Measurements from ENCODE around the gene WBP2. TPM values are rescaled to one million over a fixed set of nuclear protein-coding genes. Genes with fewer than 3 reads are reported as not detected.

The WBP2 gene
- polyA plus RNA-seq (17.0 to 41.4 TPM (median 23.3 TPM) in 3 replicates), polyA minus RNA-seq (16.5 to 43.8 TPM (median 26.9 TPM) in 3 replicates)
- polyA plus RNA-seq (2011; ENCODE audit: low read depth): 96.6 TPM
- 21.2 and 27.5 TPM in 2 replicates for polyA plus RNA-seq (2011; cell fraction: cytosol; rRNA removed)
- polyA plus RNA-seq (2011; cell fraction: nucleus; rRNA removed): 26.9 and 37.0 TPM in 2 replicates
- 66.2 and 117 TPM in 2 replicates for polyA plus RNA-seq (2012; ENCODE audit: low replicate concordance)
- polyA minus RNA-seq (2011; cell fraction: cytosol; rRNA and poly(A)+ RNA removed): 35.9 TPM
- polyA minus RNA-seq (2011; cell fraction: nucleus; rRNA and poly(A)+ RNA removed): 15.3 and 24.4 TPM in 2 replicates

DNA sequence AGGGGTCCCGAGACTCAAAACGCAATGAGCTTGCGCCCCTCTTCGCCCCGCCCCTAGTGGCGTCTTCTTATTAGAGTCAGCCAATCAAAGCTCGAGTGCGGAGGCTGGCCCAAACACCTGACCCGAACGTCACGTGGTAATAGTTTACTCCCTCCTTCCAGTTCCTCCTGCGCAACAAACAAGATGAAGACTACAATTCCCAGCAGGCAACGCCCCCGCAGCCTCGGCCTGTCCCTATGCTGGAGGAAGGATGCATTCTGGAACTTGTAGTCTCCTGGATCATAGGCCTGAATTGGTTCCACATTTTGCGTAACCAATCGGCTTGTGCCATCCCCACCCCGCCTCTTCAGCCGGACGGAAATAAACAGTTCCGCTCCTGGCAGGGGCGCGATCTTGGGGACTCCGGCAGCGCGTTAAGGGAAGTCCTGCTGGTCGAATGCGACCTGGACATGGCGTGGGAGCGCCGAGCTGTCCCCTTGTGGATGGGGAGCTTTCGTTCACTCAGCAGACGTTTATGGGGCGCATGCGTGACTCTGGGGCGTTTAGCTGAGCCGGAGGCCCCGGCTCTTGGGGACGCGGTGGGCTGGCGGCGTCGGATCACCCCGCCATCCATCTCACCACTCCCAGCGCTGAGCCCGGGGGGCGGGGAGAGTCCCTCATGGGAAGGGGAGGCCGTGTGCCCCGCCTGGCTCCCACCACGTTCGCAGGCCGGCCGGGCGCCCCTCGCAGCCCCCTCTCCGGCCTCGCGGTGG lies at the start of gene WBP2:
TSS of gene WBP2 (minus strand) at position 26 of the 752 bp plus-strand sequence. CDS start 38 bp downstream, outside the sequence.
- H3K9ac ChIP-seq (ENCODE audit: control insufficient read depth, extremely low read depth, insufficient read depth, low read length): peak within 1 kb of the TSS; percentile 90
- peak; percentile 86 for FAIRE-seq
- TF ChIP-seq, protein P1, sequence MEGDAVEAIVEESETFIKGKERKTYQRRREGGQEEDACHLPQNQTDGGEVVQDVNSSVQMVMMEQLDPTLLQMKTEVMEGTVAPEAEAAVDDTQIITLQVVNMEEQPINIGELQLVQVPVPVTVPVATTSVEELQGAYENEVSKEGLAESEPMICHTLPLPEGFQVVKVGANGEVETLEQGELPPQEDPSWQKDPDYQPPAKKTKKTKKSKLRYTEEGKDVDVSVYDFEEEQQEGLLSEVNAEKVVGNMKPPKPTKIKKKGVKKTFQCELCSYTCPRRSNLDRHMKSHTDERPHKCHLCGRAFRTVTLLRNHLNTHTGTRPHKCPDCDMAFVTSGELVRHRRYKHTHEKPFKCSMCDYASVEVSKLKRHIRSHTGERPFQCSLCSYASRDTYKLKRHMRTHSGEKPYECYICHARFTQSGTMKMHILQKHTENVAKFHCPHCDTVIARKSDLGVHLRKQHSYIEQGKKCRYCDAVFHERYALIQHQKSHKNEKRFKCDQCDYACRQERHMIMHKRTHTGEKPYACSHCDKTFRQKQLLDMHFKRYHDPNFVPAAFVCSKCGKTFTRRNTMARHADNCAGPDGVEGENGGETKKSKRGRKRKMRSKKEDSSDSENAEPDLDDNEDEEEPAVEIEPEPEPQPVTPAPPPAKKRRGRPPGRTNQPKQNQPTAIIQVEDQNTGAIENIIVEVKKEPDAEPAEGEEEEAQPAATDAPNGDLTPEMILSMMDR (optimal IDR thresholded peaks at IDR 0.05 in 1 of 3, IDR thresholded peaks at IDR 0.05 in 1 of 3, conservative IDR thresholded peaks at IDR 0.05 in 1 of 3; ENCODE audit: extremely low read depth in 1 of 3, insufficient read depth in 2 of 3, low read length in 3 of 3): peak in 1 of 3 experiments; percentile 53
- no peak for TF ChIP-seq EZH2 (IDR thresholded peaks at IDR 0.05; ENCODE audit: low read length)
- peak within 1 kb of the TSS; percentile 77 to 95 (median 93) for H3K4me3 ChIP-seq (ENCODE audit: control insufficient read depth in 2 of 3, extremely low read depth in 1 of 3, insufficient read depth in 2 of 3, low read depth in 1 of 3, low read length in 3 of 3)
- H3K4me1 ChIP-seq (ENCODE audit: control insufficient read depth, extremely low read depth, insufficient read depth, low read length): peaks cover 22% of the 10 kb centered on the region
- H3K79me2 ChIP-seq (ENCODE audit: control insufficient read depth, insufficient read depth, low read length): peaks cover 15% of the 10 kb centered on the region
- peaks cover 9% of the 10 kb centered on the region in 2 experiments for H3K36me3 ChIP-seq (ENCODE audit: control insufficient read depth in 2 of 2, extremely low read depth in 1 of 2, insufficient read depth in 2 of 2, low read length in 2 of 2)
- no peaks in the 10 kb centered on the region for H3K9me3 ChIP-seq (ENCODE audit: control insufficient read depth, low read depth, low read length)
- H3K27me3 ChIP-seq (ENCODE audit: control insufficient read depth, extremely low read depth, insufficient read depth, low read length): no peaks in the 10 kb centered on the region
- peak within 1 kb of the TSS; percentile 88 for H3K27ac ChIP-seq (ENCODE audit: control insufficient read depth, insufficient read depth, low read length)
- H3K9me1 ChIP-seq (ENCODE audit: control insufficient read depth, extremely low read depth, insufficient read depth, low read length): no peaks in the 10 kb centered on the region
- H3K4me2 ChIP-seq (ENCODE audit: control insufficient read depth, extremely low read depth, insufficient read depth, low read depth, low read length): peak within 1 kb of the TSS; percentile 100
- no peaks in the 10 kb centered on the region for H4K20me1 ChIP-seq (ENCODE audit: control insufficient read depth, extremely low read depth, insufficient read depth, low read length)
- H2AFZ ChIP-seq (ENCODE audit: control insufficient read depth, low read length): peak within 1 kb of the TSS; percentile 96
- peak; percentile 100 for DNase-seq (ENCODE audit: low read depth, low spot score)
- dilution Hi-C loops (cut with MboI; ENCODE audit: extremely low pct_ligation_motif_present, low sequenced_read_pairs): no loop called here

GRCh38 chr17:75902406-75902805 lies 47.3 kb upstream of the WBP2 start:
- peaks cover 16 to 28% of the 10 kb centered on the region in 2 experiments for H3K36me3 ChIP-seq (ENCODE audit: control insufficient read depth in 2 of 2, extremely low read depth in 1 of 2, insufficient read depth in 2 of 2, low read length in 2 of 2)
- dilution Hi-C loops (cut with MboI; ENCODE audit: extremely low pct_ligation_motif_present, low sequenced_read_pairs): no loop called here
- no peak overlapping the region for H3K4me2 ChIP-seq (ENCODE audit: control insufficient read depth, extremely low read depth, insufficient read depth, low read depth, low read length)
- no peaks in the 10 kb centered on the region for H3K27me3 ChIP-seq (ENCODE audit: control insufficient read depth, extremely low read depth, insufficient read depth, low read length)
- DNase-seq (ENCODE audit: low read depth, low spot score) (no peak), FAIRE-seq (no peak)
- H3K27ac ChIP-seq (ENCODE audit: control insufficient read depth, insufficient read depth, low read length): no peak overlapping the region
- H3K79me2 ChIP-seq (ENCODE audit: control insufficient read depth, insufficient read depth, low read length): peaks cover 8% of the 10 kb centered on the region
- no peaks in the 10 kb centered on the region for H4K20me1 ChIP-seq (ENCODE audit: control insufficient read depth, extremely low read depth, insufficient read depth, low read length)
- no peak overlapping the region for H2AFZ ChIP-seq (ENCODE audit: control insufficient read depth, low read length)
- H3K9me3 ChIP-seq (ENCODE audit: control insufficient read depth, low read depth, low read length): no peaks in the 10 kb centered on the region
- no peaks in the 10 kb centered on the region for H3K9me1 ChIP-seq (ENCODE audit: control insufficient read depth, extremely low read depth, insufficient read depth, low read length)
- TF ChIP-seq, protein P1 (optimal IDR thresholded peaks at IDR 0.05 in 1 of 3, IDR thresholded peaks at IDR 0.05 in 1 of 3, conservative IDR thresholded peaks at IDR 0.05 in 1 of 3; ENCODE audit: extremely low read depth in 1 of 3, insufficient read depth in 2 of 3, low read length in 3 of 3): no peak
- H3K4me1 ChIP-seq (ENCODE audit: control insufficient read depth, extremely low read depth, insufficient read depth, low read length): peaks cover 10% of the 10 kb centered on the region
- no peak overlapping the region for H3K4me3 ChIP-seq (ENCODE audit: control insufficient read depth in 2 of 3, extremely low read depth in 1 of 3, insufficient read depth in 2 of 3, low read depth in 1 of 3, low read length in 3 of 3)
- no peak overlapping the region for H3K9ac ChIP-seq (ENCODE audit: control insufficient read depth, extremely low read depth, insufficient read depth, low read length)

All from keratinocyte (primary cell).